Smooth muscle cell (in vitro differentiated cells): ENCODE data around the gene PTPRA. TPM values are rescaled to one million over a fixed set of nuclear protein-coding genes. Genes with fewer than 3 reads are reported as not detected.

Experiments
- DNase-seq: peaks from one replicate; lab custom pipeline; 2025; ENCODE audit not compliant: unreplicated experiment; lab: John Stamatoyannopoulos, UW
- H2AFZ ChIP-seq: fragments of 200-600 bp; sonication (generic); 2 replicates; pipeline ENCODE4 v1.6.0; 2016; ENCODE audit warnings: antibody characterized with exemption, low read depth, mild to moderate bottlenecking
- H3F3A ChIP-seq: fragments of 200-600 bp; sonication (generic); 2 replicates; pipeline ENCODE4 v1.6.0; 2017; ENCODE audit warnings: antibody characterized with exemption, low read depth
- H3K27ac ChIP-seq: fragments of 200-600 bp; sonication (generic); 2 replicates; pipeline ENCODE4 v1.5.1; 2016; ENCODE audit warnings: low read depth, mild to moderate bottlenecking
- H3K27me3 ChIP-seq: fragments of 200-600 bp; sonication (generic); 2 replicates; pipeline ENCODE4 v1.6.1; 2016; ENCODE audit warnings: low read depth, mild to moderate bottlenecking
- H3K36me3 ChIP-seq: fragments of 200-600 bp; sonication (generic); 2 replicates; pipeline ENCODE4 v1.5.1; 2016; ENCODE audit warnings: low read depth
- H3K4me1 ChIP-seq: fragments of 200-600 bp; sonication (generic); 2 replicates; pipeline ENCODE4 v1.5.1; 2016; ENCODE audit warnings: low read depth
- H3K4me2 ChIP-seq: fragments of 200-600 bp; sonication (generic); 2 replicates; pipeline ENCODE4 v1.6.0; 2016; ENCODE audit warnings: mild to moderate bottlenecking
- H3K4me3 ChIP-seq: fragments of 200-600 bp; sonication (generic); 2 replicates; pipeline ENCODE4 v1.5.1; 2016; ENCODE audit warnings: mild to moderate bottlenecking
- H3K79me2 ChIP-seq: fragments of 200-600 bp; sonication (generic); 2 replicates; pipeline ENCODE4 v1.6.0; 2016; ENCODE audit warnings: low read depth, mild to moderate bottlenecking
- H3K9ac ChIP-seq: fragments of 200-600 bp; sonication (generic); 2 replicates; pipeline ENCODE4 v1.6.0; 2016; ENCODE audit warnings: low read depth
- H3K9me3 ChIP-seq: fragments of 200-600 bp; sonication (generic); replicated peaks from 2 replicates; pipeline ENCODE4 v1.5.1; 2016; ENCODE audit warnings: low read depth
- H4K20me1 ChIP-seq: fragments of 200-600 bp; sonication (generic); 2 replicates; pipeline ENCODE4 v1.6.0; 2016; ENCODE audit warnings: low read depth
- CTCF ChIP-seq: fragments of 200-600 bp; sonication (generic); IDR thresholded peaks from 2 replicates; pipeline ENCODE4 v1.5.1; 2017; ENCODE audit warnings: borderline replicate concordance, mild to moderate bottlenecking, antibody characterized with exemption; ENCODE audit not compliant: insufficient read depth, poor library complexity, severe bottlenecking
- WGBS: methylation state at CpG from one replicate; pipeline ENCODE4 v1.1.7; 2016; ENCODE audit warnings: low lambda C conversion rate; 5-methylcytosine and 5-hydroxymethylcytosine counted together
- polyA plus RNA-seq: library from polyadenylated mRNA; unstranded; fragments of >200 nt; fragmentation: Nextera tagmentation; extraction: Ambion mirVana; gene quantifications from 2 replicates; pipeline ENCODE4 v1.2.1, GENCODE V29; 2016
- total RNA-seq: library from RNA; depleted of rRNA; stranded (reverse); fragments of >200 nt; gene quantifications from 2 replicates; pipeline ENCODE4 v1.2.3, GENCODE V29; 2014

The PTPRA gene
- total and polyA plus RNA-seq, 2 experiments from 2014 or later = 38.4 to 48.9 TPM

GRCh38 chr20:2899243-2899642 is 26.0 kb downstream of the PTPRA start:
- Histone ChIP-seq H2AFZ (no peak overlapping the region), H3K4me1 (no peaks in the 10 kb centered on the region), H3K9ac (no peak overlapping the region), H3K4me2 (no peak overlapping the region), H3K9me3 (no peaks in the 10 kb centered on the region), H3K27ac (no peak overlapping the region), H3K27me3 (no peaks in the 10 kb centered on the region), H4K20me1 (peaks cover 61% of the 10 kb centered on the region), H3F3A (no peaks in the 10 kb centered on the region), H3K4me3 (no peak overlapping the region), H3K36me3 (no peaks in the 10 kb centered on the region), H3K79me2 (peaks cover 57% of the 10 kb centered on the region)
- 96% methylated on average over 3 of the region's 3 CpGs for WGBS
- DNase-seq = no peak
- no peak for TF ChIP-seq CTCF

GRCh38 chr20:2900845-2901592 is 27.7 kb downstream of the PTPRA start:
- no peaks in the 10 kb centered on the region for H3K27me3 ChIP-seq
- H3F3A ChIP-seq = no peaks in the 10 kb centered on the region
- no peak for TF ChIP-seq CTCF
- no peak overlapping the region for H3K4me3 ChIP-seq
- H3K27ac ChIP-seq = no peak overlapping the region
- no peak for DNase-seq
- H3K79me2 ChIP-seq = peaks cover 41% of the 10 kb centered on the region
- no peaks in the 10 kb centered on the region for H3K9me3 ChIP-seq
- WGBS = 97% methylated on average over 11 of the region's 11 CpGs
- H2AFZ ChIP-seq = no peak overlapping the region
- H4K20me1 ChIP-seq = peaks cover 66% of the 10 kb centered on the region
- H3K4me1 ChIP-seq = no peaks in the 10 kb centered on the region
- no peak overlapping the region for H3K4me2 ChIP-seq
- H3K36me3 ChIP-seq = no peaks in the 10 kb centered on the region
- no peak overlapping the region for H3K9ac ChIP-seq

GRCh38 chr20:2902291-2902690 is 29.0 kb downstream of the PTPRA start:
- Histone ChIP-seq H3K27ac (no peak overlapping the region), H3K27me3 (no peaks in the 10 kb centered on the region), H3K4me3 (no peak overlapping the region), H3K79me2 (peaks cover 40% of the 10 kb centered on the region), H3K4me2 (no peak overlapping the region), H3K9ac (no peak overlapping the region), H3K9me3 (no peaks in the 10 kb centered on the region), H3F3A (no peaks in the 10 kb centered on the region), H4K20me1 (peaks cover 78% of the 10 kb centered on the region), H3K4me1 (no peaks in the 10 kb centered on the region), H2AFZ (no peak overlapping the region), H3K36me3 (no peaks in the 10 kb centered on the region)
- DNase-seq = no peak
- no peak for TF ChIP-seq CTCF
- WGBS = 63% methylated on average over 1 of the region's 1 CpG

GRCh38 chr20:2902818-2903217 is 29.5 kb downstream of the PTPRA start:
- 98% methylated on average over 3 of the region's 3 CpGs for WGBS
- Histone ChIP-seq H3K36me3 (no peaks in the 10 kb centered on the region), H2AFZ (no peak overlapping the region), H3K9me3 (no peaks in the 10 kb centered on the region), H3K4me3 (no peak overlapping the region), H3K4me1 (no peaks in the 10 kb centered on the region), H3K9ac (no peak overlapping the region), H3F3A (no peaks in the 10 kb centered on the region), H3K4me2 (no peak overlapping the region), H4K20me1 (peaks cover 79% of the 10 kb centered on the region), H3K79me2 (peaks cover 36% of the 10 kb centered on the region), H3K27ac (no peak overlapping the region), H3K27me3 (no peaks in the 10 kb centered on the region)
- TF ChIP-seq CTCF = no peak
- no peak for DNase-seq
